ENCODE measurements around the gene FLYWCH2.
A peak's percentile ranks its signal among the peaks of the same experiment; 100 is the strongest.
"Not testable (repeated sequence)": the region's sequence is repeated elsewhere in the genome, so short reads cannot be mapped to it uniquely, and the experiment has no call there.

Gene FLYWCH2

DNA sequence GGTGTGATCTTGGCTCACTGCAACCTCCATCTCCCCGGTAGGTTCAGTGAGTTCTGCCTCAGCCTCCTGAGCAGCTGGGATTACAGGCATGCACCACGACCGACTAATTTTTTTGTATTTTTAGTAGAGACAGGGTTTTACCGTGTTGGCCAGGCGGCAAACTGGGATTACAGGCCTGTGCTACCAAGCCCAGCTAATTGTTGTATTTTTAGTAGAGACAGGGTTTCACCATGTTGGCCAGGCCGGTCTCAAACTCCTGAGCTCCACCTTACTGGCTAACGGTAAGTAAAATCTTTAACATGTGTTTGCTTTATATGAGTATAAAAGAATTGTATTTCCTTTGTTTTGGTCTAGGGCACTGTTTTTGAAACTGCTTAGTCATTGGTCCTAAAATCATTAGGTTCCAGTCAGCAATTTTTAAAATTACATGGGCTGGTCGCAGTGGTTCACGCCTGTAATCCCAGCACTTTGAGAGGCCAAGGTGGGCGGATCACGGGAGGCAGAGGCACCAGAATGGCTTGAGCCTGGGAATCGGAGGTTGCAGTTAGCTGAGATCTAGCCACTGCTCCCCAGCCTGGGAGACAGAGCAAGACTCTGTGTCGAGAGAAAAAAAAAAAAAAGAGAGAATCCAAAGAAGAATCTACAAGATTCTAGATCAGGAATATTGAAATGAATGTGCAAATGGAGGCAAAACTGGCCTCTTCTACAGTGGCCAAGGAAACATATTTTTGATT is 32.3 kb downstream of the FLYWCH2 start:
- no peak for DNase-seq

DNA sequence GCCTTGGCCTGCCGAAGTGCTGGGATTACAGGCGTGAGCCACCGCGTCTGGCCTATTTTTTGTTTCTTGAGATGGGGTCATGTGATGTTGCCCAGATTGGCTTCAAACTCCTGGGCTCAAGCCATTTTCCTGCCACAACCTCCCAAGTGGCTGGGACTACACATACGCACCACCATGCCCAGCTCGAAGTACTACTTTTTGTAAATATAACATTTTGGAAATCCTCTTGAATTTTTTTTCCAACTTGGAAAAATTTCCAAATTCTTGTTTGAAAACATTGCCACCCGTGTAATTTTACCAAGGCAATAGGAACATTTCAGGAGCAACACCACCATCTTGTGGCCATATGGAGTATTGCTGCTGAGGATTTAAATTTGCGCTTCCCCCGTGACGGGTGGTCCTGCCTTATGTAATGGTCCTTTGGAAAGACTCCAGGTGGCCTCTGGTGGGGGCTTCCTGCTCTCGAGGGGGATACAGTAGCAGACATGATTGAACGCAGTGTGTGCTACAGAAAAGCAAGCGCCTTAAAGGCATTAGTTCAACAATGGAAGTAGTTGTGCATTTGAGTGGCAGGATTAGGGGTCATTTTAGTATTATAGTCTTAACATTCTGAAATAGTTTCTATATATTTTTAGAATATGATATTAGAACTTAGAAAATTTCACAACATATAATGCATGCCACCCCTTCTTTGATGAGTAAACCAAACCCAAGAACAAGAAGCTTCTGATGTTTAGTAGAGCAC is 36.7 kb downstream of the FLYWCH2 start:
- peak; percentile 62 for DNase-seq

- DNase-seq = no peak
Observed at GRCh38 chr16:2923481-2923880, 40.5 kb downstream of the FLYWCH2 start.

- no peak for DNase-seq
Observed at GRCh38 chr16:2924901-2925755, 42.1 kb downstream of the FLYWCH2 start.

DNA sequence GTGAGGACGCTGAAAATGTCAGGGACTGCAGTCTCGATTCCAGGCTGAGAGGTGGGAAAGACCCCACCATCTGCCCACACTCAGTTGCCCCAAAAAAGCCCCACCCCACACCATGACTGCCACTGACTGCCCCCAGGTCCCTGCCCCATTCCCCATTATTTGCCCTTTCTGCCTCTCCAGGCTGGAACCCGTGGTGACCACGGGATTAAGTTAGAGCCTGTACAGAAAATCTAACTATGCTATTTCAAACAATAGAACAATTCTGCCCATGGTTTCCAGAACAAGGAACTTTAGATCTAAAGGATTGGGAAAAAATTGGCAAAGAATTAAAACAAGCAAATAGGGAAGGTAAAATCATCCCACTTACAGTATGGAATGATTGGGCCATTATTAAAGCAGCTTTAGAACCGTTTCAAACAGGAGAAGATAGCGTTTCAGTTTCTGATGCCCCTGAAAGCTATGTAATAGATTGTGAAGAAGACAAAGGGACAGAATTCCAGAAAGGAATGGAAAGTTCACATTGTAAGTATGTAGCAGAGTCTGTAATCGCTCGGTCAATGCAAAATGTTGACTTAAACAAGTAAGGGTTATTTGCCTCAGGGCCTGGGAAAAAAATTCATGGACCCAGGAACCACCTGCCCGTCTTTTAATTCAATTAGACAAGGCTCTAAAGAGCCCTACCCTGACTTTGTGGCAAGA is 43.1 kb downstream of the FLYWCH2 start:
- DNase-seq = no peak

DNA sequence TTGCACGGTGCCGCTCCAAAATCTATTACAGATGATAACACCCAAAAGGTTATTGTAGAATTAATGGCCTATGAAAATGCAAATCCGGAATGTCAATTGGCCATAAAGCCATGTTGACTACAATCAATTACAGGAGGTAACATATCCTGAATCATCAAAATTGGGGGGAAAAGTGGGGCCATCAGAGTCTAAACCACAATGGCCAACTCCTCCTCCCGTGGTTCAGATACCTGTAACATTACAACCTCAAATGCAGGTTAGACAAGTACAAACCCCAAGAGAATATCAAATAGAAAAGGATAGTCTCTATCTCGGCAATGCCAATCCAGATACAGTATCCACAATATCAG is 43.6 kb downstream of the FLYWCH2 start:
- no peak for DNase-seq

- DNase-seq = peak; percentile 84
Observed at GRCh38 chr16:2927010-2927646, 44.1 kb downstream of the FLYWCH2 start.

GRCh38 chr16:2928151-2928550 is 45.1 kb downstream of the FLYWCH2 start:
- not testable (repeated sequence) for DNase-seq

- no peak for DNase-seq
Observed at GRCh38 chr16:2928796-2929195, 45.8 kb downstream of the FLYWCH2 start.

DNA sequence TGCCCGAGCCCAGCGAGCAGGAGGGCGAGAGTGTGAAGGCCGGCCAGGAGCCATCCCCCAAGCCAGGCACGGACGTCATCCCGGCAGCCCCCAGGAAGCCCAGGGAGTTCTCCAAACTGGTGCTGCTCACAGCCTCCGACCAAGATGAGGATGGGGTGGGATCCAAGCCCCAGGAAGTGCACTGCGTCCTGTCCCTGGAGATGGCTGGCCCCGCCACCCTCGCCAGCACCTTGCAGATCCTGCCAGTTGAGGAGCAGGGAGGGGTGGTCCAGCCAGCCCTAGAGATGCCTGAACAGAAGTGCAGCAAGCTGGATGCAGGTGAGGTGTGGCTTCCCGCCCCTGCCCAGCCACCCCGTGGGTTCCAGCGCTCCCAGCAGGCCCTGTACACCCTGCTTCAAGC is 46.7 kb downstream of the FLYWCH2 start:
- no peak for DNase-seq

DNA sequence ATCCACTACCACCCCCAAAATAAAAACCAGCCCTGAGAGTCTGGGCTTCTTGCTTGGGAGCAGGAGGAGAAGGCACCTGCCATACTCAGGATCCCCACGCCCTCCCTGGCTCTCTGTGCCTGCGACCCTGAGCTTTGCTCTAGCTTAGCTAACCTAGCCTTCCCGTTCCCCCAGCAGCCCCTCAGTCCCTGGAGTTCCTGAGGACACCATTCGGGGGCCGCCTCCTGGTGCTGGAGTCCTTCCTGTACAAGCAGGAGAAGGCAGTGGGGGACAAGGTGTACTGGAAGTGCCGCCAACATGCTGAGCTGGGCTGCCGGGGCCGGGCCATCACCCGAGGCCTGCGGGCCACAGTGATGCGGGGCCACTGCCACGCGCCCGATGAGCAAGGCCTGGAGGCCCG is 47.2 kb downstream of the FLYWCH2 start:
- no peak for DNase-seq

DNA sequence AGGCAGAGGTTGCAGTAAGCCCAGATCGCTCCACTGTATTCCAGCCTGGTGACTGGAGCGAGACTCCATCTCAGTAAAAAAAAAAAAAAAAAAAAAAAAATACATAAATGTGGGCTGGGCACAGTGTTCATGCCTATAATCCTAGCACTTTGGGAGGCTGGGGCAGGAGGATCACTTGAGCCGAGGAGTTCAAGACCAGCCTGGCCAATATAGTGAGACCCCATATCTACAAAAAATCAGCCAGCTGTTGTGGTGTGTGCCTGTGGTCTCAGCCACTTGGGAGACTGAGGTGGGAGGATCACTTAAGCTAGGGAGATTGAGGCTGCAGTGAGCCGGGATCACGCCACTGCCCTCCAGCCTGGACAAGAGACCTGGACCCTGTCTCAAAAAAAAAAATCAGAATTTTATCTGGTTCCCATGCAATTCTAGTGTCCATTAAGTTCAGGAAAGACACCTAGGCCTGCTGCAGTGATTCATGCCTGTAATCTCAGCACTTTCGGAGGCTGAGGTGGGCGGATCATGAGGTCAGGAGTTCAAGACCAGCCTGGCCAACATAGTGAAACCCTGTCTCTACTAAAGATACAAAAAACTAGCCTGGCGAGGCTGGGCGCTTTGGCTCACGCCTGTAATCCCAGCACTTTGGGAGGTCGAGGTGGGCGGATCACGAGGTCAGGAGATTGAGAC is 48.4 kb downstream of the FLYWCH2 start:
- DNase-seq = not testable (repeated sequence)

DNA sequence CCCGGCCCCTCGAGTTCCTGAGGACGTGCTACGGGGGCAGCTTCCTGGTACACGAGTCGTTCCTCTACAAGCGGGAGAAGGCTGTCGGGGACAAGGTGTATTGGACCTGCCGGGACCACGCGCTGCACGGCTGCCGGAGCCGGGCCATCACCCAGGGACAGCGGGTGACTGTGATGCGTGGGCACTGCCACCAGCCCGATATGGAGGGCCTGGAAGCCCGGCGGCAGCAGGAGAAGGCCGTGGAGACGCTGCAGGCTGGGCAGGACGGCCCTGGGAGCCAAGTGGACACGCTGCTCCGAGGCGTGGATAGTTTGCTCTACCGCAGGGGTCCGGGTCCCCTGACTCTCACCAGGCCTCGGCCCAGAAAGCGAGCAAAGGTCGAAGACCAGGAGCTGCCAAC is 50.1 kb downstream of the FLYWCH2 start:
- DNase-seq = no peak

GRCh38 chr16:2933701-2934100 is 50.7 kb downstream of the FLYWCH2 start:
- DNase-seq = no peak

GRCh38 chr16:2934450-2934849 is 51.4 kb downstream of the FLYWCH2 start:
- no peak for DNase-seq

- no peak for DNase-seq
Observed at GRCh38 chr16:2936436-2937011, 53.5 kb downstream of the FLYWCH2 start.

GRCh38 chr16:2937170-2937569 is 54.2 kb downstream of the FLYWCH2 start:
- DNase-seq = no peak

DNA sequence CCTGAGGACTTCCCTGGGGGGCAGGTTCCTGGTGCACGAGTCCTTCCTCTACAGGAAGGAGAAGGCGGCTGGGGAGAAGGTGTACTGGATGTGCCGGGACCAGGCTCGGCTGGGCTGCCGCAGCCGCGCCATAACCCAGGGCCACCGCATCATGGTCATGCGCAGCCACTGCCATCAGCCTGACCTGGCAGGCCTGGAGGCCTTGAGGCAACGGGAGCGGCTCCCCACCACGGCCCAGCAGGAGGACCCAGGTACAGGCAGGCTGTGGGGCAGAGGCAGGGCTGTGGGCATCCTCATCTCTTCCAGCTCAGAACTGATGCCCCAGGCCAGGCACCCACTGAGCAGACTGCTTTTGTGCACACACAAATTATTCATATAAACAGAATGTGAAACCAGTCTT is 55.2 kb downstream of the FLYWCH2 start:
- DNase-seq = no peak

GRCh38 chr16:2939968-2940367 is 57.0 kb downstream of the FLYWCH2 start:
- DNase-seq = no peak

DNA sequence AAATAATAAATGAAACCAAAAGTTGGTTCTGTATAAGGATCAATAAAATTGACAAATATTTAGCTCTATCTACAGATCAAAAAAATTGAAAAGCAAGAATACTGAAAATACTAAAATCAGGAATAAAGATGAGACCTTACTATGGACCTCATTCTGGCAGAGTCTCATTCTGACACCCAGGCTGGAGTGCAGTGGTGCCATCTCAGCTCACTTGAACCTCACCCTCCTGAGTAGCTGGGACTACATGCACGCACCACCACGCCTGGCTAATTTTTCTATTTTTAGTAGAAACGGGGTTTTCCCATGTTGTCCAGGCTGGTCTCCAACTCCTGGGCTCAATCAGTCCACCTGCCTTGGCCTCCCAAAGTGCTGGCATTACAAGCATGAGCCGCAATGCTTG is 59.0 kb downstream of the FLYWCH2 start:
- no peak for DNase-seq

GRCh38 chr16:2943716-2944115 is 60.7 kb downstream of the FLYWCH2 start:
- DNase-seq = not testable (repeated sequence)

Measured in effector CD4-positive, alpha-beta T cell (primary cell).